NCI-H1417 treated with DMSO at 0.1 percent for 48 hours (cell line): ENCODE data around the gene RIC3.

Experiments used
- DNase-seq: peaks from one replicate; lab custom pipeline; 2025; lab: John Stamatoyannopoulos, UW

Gene RIC3

DNA sequence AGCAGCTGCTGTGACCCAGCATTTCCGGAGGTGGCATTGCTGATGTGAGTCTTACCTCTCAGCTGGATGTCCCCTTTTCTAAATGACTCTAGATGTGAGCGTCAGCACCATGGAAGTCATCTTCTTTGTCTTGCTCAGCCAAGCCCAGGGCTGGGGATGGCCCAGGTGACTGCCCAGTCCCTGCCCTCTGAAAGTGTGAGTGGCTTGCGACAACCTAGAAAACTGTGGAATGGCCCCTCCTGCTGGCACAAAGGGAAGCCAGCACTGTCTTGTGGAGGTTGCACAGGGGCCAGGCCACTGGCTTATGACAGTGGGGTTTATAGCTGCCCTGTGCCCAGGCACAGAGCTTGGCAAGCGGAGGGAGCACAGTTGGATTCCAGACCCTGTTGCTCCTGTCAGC lies 81.6 kb downstream of the RIC3 start:
- DNase-seq, result no peak

DNA sequence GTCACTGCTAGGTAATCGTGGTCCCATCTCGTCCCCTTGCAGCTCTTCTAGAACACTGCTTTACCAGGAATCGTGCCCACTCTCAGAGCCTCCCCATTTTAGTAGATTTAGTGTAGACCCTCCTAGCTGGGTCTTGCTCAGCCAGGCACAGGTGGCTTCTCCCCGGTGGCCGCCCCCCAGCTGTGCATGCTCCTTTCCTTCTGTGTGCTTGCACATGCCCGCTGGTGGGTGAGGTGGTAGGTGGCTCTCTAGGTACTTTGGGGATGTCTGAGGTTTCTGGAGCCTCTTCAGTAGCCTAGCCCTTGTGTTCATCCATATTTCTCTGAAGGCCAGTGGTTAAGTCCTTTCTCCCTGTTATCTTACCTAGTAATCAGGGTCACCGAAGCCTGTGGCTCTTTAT lies 82.3 kb downstream of the RIC3 start:
- DNase-seq, result no peak

DNA sequence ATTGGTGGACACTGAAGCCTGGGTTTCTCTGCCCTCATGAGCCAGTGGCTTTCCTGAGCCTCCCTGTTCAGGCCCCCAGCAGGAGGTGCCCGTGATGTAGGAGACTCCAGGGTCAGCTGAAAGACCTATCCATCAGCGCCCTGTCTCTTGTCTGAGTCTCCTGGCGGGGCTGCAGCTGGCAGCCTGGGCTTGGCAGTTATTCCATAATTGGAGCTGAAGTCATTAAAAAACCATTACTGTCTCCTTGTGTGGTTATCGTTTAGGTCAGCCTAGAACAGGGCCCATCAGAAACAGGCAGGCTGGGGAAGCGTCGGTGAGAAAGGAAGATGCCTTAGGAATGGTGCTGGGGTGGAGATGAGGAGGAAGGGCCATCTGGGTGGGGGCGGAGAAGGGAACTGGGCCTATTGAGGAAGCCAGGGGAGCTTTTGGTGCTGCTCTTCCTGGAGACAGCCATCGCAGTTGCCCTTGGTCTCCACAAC lies 82.8 kb downstream of the RIC3 start:
- DNase-seq, result peak; percentile 51

DNA sequence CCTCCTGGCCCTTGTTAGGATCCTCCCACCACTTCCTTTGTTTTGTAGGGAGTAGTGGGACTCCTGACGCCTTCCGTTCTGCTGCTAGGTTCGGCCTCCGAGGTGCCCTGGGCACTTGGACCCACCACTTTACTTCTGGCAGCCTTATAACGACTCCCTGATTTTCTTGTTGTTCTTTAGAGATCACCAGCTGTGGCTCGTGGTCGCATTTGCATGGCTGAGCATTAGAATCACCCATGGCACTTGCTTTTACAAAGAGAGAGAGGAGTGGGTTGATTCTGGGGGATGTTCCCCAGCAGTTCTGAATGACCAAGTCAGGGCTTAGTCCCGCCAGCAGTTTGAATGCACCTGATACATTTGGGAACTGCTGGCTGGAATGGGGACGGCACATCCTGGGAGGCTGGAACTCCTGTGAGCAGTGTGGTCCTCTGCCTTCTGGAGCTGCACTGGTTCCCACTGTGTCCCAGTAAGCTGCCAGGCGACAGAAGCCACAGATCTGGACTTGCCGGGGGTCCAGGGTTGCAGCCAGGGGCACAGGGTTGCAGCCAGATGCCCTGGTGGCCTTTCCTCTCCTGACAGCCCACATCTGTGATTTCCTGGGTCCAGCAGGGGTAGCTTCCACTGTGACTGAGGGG lies 83.7 kb downstream of the RIC3 start:
- DNase-seq, result no peak

DNA sequence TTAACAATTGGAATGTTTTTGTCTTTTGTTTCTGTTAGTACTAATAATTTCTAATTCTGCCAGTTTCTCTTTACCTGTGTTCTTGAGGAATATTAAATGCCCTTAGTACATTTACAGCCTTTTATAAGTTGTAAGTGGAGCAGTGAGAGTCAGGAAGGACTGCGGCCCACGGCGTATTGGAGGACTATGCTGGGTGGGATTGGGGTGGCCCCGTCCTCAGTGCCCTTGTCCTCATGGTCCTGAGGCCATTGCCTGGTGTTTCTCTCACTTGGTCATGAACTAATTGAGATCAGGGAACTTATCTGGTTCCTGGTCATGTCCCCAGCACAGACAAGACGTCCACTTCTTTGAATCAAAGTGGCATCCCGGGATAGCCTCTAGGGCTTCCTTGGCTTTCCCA lies 84.5 kb downstream of the RIC3 start:
- DNase-seq, result no peak

DNA sequence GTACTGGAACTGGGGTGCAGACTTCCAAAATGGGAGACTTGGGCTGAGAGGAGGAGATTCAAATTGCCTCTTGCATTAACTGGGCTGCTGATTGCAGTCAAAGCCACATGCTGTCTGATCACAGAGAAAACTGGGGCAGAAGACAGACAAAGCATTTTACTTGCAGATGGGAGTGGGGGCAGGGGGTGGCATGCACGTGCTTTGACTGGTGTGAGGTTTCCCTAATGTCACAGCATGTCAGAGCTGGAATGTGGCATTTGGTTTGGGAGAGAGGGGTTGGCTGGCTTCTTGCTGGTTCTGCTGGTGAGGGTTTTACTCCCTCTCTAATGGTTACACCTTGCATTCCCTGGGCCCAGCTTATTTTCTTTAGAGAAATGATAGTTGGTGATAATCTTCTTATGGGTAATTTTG lies 84.9 kb downstream of the RIC3 start:
- DNase-seq, result no peak

DNA sequence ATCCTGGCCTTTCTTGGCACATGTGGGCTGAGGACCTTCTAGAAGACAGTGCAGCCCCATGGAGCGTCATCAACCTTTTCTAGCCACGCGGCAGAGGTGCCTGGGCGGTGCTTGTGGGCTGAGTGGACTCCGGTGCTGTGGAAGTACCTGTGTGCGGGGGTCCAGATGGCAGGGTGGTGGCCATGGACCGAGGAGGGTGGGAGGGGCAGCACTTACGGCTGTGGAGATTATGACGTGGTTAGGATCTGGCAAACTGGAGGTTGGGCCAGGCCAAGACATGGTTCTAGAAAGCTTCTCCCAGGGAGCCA lies 85.8 kb downstream of the RIC3 start:
- DNase-seq, result no peak

DNA sequence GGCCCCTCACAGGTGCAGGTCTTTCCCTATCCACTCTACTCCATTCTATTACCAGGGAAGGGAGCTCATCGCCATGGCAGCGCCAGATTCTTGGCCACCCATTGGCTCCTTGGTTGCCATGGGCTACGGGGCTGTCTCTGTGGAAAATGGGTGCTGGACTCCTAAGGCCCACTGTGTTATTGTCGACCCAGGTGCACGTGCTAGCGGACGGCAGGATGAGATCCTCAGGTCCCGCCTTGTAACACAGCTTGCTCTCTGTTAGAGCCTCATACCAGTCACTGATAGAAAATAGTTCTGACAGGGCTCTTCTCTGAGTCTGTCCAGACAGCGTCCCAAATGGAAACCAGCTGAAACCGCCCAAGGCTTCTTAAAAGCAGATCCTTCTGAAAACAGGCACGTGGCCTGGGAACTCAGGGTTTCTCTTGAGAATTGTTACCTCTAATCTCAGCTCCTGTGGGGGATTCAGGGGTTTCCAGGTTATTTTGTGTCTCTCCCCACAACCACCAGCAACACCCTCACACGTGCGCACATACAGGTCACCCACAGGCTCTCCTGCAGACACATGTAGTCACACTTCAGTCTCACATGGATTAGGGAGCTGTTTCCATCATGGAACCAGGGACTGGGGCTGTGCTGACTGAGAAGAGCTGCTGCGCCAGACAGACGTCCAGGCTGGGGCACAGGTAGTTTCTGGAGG lies 86.3 kb downstream of the RIC3 start:
- DNase-seq, result peak; percentile 42

DNA sequence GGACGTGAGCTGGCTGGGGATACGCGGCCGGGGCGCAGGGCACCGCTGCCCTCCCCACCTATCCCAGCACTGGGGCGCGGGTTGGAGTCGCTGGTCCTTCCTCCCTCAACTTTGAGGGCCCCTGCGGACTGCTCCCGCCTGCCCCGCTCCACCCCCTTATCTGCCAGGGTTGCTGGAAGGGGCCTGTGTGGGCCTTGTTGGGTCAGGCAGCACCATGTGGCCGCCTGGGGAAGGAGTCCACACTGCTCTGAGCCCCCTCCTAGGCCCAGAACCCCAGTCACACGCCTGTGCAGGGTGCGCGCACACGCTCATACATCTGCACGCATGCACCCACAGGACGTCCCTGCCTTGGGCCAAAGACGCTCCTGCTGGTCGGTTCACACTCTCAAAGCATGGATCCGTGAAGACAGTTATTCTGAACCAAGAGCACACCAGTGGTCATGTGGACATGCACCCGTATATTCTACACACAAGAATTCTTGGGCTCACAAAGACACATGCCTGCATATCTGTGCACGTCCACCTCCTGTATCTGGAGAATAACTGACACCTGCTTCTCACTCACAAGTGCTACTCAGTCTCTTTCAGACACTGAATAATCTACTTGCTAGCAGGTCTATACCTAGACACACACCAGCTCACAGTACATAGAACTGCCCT lies 87.1 kb downstream of the RIC3 start:
- DNase-seq, result no peak

DNA sequence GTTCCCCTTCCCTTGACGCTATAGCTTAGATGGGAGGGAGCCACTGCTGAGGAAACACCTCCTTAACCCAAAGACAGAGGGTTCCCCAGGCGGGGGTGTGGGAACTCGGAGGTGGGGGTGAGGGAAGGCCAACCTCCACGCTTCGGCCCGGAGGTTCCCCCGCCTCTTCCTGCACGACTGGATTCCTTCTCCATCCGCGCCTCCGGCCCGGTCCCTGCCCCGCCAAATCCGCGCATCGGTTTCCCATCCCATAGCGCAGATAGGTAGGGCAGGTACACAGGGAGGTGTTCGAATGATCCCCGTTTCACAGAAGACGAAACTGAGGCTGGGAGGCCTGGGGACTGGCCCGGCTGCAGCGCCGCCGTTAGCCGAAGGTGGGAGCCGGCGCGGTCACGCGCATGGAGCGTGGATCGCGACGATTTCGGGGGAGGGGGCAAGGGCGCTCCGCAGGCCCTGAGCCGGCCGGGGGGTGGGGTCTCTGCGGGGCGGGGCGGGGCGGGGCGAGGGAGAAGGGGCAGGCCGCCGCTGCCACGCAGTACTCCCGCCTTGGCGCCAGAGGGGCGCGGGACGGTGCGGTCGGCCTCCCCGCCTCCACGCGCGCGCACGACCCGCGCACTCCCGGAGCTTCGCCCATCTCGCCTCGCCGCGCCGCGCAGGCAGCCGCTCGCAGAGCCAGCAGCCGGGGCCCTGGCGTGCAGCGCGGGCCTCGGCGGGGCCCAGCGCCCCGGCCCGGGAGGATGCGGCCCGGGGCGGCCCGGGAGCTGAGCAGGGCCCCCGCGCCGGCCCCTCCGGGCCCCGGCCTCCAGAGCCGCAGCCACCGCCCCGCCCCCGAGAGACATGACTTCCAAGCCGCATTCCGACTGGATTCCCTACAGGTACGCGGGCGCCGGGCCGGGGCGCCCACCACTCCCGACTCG lies 87.9 kb downstream of the RIC3 start, which contains the start of gene TUB:
TSS of gene TUB (plus strand) at position 538 of the 917 bp plus-strand sequence. CDS start at position 838, 300 bp downstream.
- no peak for DNase-seq

DNA sequence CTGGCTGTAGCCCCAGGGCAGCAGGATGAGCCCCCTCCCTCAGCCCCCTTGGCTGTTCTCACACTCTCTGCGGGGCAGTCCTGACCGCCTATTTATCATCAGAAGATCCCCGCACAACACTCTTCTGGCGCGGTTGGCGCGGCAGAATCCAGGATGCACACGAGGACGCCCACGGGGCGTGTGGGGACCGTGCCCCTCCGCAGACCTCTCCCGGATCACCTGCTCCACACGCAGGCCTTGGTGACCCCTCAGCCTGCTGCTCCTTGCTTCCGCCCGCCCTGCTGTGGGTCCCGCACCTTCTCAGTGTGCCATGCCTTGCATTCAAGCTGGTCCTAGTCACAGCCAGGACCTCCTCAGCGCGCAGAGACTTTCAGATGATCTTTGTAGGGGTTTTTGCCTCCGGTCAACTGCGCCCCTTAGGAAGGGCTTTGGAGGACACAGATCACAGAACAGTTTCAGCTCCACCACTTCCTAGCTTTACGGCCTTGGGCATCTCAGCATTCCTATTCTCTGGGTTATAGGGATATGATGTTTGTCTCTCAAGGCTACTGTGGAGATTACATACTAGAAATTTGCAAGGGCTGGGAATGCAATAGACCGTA lies 88.7 kb downstream of the RIC3 start:
- no peak for DNase-seq

DNA sequence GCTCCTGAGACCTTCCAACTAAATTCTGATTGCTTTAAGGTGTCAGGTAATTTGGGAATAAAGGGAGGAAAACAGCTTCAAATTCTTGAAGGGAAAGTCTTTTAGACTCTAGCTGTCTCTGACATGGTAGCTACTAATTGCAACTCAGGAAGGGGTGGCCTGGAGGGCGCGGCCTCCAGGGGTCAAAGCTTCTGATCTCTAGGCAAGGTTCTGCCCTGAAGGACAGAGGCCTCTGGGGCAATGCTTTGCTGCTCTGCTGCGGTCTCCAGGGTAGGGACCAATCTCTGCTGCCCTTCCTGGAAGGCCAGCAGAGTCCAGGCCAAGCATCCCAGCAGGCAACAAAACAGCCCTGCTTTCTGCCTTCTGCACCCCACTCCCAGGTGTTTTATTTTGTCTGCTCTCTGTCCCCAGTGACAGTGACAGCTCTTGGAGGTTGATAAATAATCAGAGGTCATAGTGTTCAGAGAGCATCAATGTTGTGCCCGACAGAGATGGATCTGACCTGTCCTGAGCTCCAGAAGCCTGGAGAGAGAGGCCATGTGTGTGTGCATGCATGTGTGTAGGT lies 89.6 kb downstream of the RIC3 start:
- no peak for DNase-seq

DNA sequence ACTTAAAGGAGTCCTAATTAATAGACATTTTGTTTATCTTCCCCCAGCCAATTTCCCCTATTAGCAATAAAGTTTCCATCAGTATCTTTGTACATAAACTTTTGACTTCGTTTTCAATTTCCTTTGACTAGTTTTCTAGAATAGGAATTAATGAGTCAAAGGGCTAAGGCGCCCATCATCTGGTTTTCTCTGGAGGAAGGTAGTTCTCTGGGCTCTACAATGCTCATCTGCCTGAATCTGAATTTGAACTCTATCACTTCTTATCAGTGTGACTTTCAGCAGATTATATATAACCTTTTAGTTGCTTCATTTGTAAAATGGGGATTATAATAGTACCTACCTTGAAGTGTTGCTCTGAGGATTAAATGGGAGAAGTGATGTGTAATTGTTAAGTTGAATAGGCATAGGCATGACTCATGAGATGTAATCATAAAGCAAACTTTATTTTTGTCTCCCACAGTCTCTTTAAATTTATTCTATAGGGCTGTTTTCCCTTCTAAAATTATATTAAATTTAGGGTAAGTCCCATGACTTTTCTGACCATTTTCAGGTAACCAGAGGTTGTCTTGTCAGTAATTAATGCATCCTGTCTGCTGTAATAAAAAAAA lies 93.6 kb downstream of the RIC3 start:
- DNase-seq, result no peak

DNA sequence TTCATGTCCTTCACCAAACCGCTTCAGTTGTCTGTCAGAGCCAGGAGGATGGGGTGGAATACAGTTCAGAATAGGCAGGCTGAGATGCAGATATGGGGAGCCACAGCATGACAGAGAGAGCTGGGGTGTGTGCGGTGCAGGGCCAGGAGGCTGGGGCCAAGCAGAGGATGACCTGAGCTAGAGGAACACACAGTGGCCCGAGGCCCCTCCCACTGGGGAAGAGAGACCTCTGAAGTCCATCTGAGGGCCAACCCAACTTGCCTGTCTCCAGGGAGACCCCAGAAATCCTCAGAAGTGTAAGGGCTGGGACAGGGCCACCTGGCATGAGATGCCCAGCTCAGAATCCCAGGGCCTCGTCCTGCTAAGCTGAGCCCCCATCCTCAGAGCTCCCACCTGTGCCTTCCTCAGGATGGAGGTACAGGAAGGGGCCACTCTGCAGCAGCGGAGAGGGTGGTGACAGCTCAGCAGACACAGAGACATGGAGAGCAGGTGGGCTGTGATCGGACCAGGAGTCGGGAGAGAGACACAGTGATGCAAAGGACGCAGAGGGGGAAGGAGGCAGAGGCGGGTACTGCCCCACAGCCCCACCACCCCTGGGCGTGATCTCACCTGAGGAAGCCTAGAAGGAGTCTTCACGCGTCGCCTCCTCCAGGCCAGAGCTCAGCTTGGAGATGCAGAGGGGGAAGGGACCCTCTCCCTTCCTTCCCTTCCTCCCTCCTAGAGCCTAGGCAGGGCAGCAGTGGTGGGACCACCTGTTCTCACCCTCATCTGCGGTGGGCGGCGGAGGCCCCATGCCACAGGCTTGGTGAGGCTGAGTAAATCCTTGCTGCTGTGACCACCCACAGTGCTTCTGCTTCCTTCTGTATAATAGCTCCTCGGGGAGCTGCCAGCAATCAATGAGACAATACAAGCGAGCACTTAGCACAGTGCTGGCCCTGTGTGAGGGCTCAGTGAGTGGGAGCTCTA lies 96.9 kb downstream of the RIC3 start:
- DNase-seq, result no peak

DNA sequence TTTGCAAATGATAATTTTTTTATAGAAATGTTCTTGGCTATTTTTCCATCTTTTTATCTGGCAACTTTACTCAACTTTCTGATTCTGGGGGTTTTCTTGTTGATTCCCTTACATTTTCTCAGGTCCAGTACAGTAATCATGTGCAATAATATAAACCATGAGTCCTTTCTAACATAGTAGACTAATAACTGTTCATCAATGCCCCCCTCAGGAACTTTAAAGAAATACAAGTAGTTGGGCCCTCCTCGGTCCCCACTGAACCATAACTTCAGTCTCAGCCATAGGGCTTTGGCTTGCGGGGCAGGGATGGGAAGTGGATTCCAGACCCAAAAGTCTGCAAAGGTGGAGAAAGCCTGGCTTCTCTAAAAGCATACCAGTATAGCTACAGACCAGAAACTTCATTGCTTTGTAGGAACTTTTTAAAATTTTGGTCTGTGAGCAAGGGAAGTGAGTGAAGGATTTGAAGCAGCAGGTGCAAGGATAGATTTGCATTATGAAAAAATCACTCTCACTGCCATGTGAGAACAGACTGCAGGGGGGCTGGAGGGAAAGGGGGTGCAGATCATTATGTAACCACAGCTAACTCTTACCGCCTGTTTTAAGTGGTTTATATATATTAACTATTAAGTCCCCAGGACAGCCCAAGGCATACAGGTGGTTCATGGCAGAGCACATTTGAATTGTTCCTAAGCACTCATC lies 98.3 kb downstream of the RIC3 start:
- DNase-seq, result no peak

DNA sequence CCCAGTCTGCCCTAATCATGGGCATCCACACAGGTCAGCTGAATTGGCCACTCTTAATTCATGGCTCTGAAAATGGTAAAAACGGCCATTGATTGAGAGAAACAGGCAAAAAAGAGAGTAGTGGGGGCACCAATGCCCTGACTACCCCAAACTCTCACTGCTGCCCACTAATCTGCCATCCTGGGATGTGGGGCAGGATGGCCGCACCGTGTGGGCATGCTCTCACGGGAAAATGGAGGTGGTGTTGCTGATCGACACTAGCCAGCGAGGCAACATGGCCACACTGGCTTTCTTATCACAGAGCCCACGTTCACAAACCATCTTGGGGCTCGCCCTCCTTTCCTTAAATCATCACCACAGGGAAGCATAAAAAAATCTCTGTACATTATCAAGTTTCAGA lies 99.1 kb downstream of the RIC3 start:
- DNase-seq, result no peak

DNA sequence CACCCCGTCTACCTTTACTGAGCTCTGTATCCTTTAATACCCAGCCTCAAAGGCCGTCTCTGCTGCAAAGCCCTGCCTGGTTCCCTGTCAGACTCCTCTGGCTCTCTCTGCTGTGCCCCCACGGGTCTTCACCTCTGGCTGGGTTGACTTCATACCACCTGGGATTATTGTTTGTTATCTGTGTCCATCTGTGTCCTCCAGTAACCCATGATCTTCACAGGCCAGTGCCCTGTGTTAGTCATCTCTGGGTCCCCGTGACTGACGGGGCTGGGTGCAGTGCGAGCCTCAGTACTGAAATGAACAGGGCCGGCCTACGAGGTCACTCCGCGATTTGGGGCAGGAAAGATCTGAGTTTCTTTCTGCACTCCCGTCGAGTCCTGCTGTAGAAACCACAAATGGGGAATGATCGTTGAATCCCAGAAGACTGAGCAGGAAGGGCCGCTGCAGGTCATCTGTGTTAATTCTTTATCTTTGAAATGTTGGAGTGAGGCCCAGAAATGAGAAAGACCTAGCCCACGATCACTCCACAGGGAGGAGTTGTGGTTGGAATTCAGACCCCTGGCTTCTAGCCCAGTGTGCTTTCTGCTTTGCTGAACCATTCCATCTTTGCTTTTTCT lies 100.1 kb downstream of the RIC3 start:
- DNase-seq, result no peak

DNA sequence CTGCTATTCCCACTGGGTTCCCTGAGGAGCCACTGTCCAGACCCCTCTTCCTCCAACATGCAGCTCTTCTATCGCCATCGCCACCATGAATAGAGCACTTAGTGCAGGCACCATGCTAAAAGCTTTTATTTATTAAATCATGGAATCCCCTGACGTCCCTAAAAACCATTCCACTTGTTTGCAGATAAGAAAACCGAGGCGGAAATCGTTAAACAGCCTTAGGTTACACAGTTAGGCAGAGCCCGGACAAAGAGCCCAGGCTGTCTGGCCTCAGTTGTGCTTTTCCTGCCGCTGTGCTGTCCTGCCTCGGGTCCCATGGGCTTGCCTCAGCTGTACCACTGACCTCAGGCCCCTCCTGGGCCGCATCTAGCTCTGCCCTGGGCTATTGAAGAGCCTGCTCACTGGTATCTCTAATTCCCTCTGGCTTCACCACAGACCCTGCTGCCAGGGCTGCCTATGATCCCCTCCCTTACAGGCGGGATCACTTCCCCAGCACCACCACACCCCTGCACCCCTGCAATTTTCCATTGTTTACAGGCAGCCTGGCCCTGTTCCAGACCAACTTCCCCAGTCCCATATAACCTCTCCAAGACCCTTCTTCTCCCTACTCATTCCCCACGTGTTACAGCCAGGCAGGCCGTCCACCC lies 100.8 kb downstream of the RIC3 start:
- DNase-seq, result no peak
